GM21786 (cell line): ENCODE data around the gene HOXA2.

Source experiments
- ATAC-seq: cut with Tn5 transposase; IDR thresholded peaks from one replicate; pipeline ENCODE4 v1.9.1; 2021; ENCODE audit not compliant: unreplicated experiment

HOXA2 gene

DNA sequence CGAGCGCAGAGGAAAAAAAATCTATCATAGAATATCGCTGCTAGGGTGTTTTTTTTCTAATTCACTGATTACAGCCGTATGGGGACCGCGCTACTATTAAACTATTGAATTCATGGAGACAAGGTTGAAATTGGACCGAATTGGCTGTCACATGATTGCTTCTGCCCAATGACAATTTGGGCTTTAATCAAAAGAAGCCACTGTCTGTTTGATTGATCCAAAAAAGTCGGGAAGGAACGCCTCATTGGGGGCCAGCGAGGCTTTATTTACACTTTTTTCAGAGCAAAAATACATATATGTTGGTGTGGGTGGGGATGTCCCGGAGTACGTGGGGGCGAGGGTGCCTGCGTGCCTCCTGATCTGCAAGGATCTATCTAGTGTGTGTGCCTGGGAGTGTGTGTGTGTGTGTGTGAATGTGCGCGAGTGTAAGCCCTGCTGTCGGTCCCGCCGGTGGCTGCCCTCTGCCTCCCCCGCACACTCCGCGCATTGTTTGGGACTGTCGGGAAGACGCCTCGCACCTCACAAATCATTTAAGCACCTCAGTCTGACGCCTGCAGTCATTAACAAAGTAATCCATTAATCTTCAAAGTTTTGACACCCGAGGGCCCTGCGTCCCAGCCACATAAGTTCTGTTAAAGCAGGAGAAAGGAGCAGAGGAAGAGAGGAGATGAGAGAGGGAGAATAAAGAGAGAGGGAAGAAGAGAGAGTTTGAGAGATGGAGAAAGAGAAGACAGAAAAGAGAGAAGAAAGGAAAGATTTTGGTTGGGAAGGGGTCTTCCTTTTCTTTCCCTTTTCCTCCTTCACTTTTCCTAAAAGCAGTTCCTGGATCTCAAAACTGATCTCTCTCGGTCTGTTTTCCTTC, at the start of gene HOXA2:
Gene HOXA2, minus strand, starts transcription at position 103 of the 862 bp plus-strand sequence. CDS start 183 bp downstream, outside the sequence.
- ATAC-seq, result no peak

DNA sequence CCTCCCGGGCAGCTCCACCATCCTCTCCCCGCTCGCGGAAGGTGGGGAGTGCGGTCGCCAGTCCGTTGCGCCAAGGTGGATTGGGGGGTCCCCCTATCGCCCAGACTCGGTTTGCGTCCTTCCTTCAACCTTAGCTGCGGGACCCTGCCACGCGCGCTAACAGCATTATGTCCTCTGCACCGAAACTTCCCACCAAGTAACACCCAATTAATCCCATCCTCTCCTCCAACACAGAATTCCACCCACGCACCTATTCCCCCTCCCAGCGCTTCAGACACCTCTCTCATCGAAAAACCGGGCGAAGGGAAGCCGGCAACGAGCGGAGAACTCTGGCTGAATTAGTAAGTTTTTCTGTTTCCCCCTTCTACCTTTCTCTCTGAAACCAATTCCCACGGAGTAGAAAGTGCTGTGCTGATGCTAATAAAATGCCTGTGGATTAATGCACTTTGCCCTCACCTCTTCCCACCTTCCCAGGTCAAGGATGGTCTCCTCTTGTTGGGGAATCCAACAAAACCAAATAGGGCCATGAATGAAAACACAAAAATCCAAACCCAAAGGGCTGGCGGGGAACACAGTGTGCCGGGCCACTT, 49.0 kb upstream of the HOXA2 start:
- no peak for ATAC-seq

- ATAC-seq, result peak; percentile 77
These were observed 48.3 kb upstream of the HOXA2 start for GRCh38 chr7:27150568-27151340.

DNA sequence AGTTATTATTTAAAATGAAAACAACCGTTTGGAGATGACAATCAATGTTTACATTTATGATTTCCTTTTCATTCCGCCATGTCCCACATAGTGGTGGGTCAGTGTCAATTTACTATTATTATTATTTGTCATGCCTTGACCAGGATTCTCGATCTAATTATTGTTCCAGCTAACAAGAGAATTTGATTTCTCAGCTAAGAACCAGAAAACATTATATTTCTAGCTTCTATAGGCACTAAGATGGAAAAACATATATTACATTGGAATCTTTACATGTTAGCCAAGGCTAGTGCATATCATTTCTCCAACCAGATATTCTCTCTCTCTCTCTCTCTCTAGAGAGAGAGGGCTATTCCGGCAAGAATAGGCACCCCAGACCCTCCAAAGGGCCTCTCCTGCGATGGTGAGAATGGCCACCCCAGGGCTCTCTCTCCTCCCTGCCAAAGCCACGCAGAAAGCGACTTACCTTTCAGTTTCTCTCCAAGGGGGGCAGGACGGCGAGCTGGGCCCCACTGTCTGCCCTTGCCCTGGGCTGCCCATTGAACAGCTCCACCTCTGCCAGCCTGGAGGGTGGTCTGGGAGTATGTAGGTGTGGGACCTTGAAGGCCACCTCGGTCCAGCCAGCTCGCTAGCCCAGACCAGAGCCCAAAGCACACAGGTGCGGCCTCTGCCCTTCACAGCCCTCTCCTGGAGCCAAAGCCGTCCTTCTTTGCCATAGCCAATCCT, 47.5 kb upstream of the HOXA2 start:
- ATAC-seq, result no peak

GRCh38 chr7:27148756-27149641, 46.5 kb upstream of the HOXA2 start:
- no peak for ATAC-seq

DNA sequence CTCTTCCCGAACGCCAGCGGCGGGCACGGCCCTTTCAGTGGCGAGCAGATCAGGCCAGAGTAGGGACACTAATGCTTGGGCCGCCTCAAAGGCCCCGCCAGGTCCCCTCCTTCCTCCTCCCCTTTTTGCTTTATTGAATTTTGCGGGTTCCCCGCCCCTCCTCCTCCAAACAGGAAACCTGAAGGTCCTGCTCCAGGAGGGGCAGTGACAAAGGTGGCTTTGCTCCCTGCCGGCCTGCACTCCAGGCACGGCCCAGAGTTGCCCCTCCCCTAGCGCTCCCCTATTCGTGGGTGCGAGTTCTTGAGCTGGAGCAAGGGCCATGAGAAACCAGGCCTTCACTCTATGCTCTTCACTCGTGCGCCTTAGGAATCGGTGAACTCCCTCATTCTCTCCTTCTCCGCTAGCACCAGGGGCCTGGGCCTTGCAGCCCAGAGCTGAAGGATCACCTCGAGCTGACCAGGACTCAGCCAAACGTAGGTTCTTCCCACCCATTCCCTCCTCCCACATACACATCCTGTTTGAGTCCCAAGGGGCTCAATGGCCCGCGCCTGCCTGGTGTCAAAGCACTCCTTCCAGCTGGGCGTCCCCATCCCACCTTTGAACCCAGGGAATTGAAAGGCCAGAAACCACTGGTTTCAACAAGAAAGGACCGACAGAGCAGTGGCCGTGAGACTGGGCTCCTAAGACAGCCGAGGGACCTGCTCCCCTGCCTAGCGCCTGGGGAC, 45.7 kb upstream of the HOXA2 start:
- no peak for ATAC-seq

DNA sequence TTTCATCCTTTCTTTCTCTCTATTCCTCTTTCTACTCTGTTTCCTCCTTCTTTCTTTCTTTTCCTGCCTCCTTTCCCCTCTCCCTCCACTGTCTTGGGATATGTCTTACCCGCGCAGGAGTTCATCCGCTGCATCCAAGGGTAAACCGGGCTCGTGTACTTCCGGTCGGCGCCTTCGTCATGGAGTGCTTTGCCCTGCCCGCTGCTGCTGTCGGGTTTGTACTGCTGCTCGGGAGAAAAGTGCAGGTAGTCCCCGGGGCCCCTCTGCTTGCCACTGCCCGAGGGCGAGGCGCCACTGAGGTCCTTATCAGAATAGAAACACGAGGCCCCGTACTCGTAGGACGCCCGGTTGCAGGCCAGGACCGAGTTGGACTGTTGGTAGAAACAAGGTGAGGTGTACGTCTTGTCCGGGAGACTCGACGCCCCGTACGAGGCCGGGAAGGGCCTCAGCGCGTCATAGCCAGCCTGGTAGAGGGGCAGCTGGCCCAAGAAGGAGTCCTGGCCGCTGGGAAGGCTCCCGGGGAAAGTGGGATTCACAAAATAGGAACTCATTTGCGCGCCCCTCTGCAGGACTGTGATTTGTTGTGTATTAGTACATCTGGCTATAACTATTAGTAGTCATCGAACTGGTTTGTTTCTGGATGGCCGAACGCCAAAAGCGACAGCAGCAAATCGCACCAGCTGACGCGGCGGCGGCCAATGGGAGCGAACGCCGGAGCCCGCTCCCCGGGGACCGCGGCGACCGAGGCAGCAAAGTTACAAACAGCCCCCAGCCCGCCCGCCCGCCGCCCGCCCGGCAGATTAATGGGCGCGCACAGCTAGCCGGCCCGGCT, 44.9 kb upstream of the HOXA2 start, which contains the start of gene HOXA6:
Gene HOXA6, minus strand, starts transcription at position 576 of the 832 bp plus-strand sequence. Its CDS starts 25 bp downstream, at position 551.
- no peak for ATAC-seq

DNA sequence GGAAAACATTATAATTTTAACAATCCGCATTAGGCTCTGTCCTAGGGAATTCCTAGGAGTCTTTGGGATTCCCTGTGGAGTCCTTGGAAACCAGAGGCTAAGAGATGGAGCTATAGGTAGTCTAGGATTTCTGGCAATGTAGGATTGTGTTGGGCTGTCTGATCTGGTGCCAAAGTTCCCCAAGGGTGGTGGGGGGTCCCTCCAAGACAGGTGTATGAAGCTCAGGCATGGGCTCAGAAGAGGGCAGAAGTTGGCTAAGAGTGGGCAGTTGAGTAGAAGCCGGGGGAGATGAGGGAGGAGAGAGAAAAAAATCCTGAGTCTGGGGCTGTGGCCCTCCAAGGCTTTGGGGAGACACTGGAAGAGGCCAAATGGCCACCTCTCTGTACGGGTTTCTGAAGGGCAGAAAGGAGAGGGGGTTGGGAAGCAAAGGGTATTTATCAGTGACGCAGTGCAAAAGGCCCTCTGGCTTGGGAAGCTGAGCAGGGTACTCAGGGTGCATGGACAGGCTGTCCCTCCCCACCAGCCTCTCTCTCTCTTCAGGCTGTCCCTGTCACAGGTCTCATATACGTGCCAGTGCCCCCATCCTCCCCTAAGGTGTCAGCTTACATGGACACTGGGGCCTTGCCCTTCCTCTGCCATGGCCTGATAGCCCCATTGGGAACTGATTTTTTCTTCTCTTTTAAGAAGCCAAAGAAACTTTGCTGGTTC, 44.2 kb upstream of the HOXA2 start:
- no peak for ATAC-seq

DNA sequence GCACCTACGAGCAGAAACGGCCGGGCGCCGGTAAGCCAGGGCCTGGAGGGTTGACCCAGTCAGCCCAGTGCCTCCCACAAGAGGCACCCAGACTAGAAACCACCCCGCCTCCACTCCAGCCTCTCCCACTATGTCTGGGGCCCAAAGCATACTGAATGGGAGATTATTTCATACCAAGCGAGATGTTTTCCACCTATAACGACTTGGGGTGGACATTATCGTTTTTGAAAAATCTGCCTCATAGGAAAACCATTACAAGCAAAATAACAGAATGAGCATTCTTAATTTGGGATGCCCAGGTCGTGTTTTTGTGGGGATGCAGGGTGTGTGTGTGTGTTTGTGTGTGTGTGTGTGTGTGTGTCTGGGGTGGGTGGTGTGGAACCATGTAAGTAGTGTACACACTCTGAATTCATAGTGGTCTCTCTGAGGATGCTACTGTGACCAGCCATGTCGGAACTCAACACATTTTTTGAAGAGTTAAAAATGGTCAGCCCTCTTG, 43.5 kb upstream of the HOXA2 start:
- ATAC-seq, result no peak

GRCh38 chr7:27145165-27145913, 42.9 kb upstream of the HOXA2 start:
- no peak for ATAC-seq

- ATAC-seq, result no peak
These were observed 42.3 kb upstream of the HOXA2 start for GRCh38 chr7:27144781-27145164.

GRCh38 chr7:27143950-27144780, 41.7 kb upstream of the HOXA2 start:
- ATAC-seq, result no peak

DNA sequence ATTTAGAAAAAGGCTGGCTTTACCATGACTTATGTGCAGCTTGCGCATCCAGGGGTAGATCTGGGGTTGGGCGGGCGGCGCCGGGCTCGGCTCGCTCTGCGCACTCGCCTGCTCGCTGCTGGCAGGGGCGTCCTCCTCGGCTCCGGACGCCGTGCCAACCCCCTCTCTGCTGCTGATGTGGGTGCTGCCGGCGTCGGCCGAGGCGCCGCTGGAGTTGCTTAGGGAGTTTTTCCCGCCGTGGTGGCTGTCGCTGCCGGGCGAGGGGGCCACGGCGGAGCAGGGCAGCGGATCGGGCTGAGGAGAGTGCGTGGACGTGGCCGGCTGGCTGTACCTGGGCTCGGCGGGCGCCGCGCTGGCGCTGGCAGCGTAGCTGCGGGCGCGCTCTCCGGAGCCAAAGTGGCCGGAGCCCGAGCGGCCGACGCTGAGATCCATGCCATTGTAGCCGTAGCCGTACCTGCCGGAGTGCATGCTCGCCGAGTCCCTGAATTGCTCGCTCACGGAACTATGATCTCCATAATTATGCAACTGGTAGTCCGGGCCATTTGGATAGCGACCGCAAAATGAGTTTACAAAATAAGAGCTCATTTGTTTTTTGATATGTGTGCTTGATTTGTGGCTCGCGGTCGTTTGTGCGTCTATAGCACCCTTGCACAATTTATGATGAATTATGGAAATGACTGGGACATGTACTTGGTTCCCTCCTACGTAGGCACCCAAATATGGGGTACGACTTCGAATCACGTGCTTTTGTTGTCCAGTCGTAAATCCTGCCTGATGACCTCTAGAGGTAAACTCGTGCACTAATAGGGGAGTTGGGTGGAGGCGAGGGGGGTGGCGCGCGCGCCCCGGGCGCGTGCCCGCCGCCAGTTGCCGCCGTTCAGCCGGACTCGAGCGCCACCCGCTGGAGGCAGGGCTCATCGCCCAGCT, 40.8 kb upstream of the HOXA2 start, which contains the start of gene HOXA5:
Gene HOXA5, minus strand, starts transcription at position 659 of the 927 bp plus-strand sequence. Its CDS starts 74 bp downstream, at position 585.
- ATAC-seq, result no peak

DNA sequence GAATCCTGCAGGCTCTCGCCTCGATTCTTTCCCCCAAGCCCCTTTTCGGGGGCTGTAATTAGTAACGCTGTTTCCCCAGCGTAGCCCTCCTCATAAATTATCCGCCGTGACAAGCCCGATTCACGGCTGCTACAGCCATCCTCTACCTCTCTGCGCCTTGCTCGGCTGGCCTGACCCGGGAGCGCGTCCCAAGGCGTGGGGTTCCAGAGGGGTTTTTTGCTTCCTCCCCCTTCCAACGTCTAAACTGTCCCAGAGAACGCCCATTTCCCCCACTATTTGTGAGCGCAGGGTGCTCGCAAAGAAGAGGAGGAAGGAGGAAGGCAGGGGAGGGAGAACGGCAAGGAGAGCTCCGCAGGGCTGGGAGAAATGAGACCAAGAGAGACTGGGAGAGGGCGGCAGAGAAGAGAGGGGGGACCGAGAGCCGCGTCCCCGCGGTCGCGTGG, 40.1 kb upstream of the HOXA2 start:
- ATAC-seq, result no peak
